GM23338 (cell line): ENCODE results near the gene PPP6R2. TPM values are rescaled to one million over a fixed set of nuclear protein-coding genes. Genes with fewer than 3 reads are reported as not detected.

ENCODE experiments used
- ATAC-seq: fragments of 200-7000 bp; cut with Tn5 transposase; 3 replicates; pipeline ENCODE4 v1.9.1; 2020
- DNase-seq: peaks from one replicate; pipeline ENCODE4 v3.0.0-alpha.2; 2015; ENCODE audit warnings: low spot score
- H2AFZ ChIP-seq: fragments of 200-600 bp; sonication (generic); 2 replicates; pipeline ENCODE4 v1.8.0; 2016; ENCODE audit warnings: antibody characterized with exemption, mild to moderate bottlenecking, moderate library complexity
- H3F3A ChIP-seq: fragments of 200-600 bp; sonication (generic); replicated peaks from 2 replicates; pipeline ENCODE4 v1.8.0; 2017; ENCODE audit warnings: antibody characterized with exemption, mixed run types, low read depth
- H3K27ac ChIP-seq: fragments of 200-600 bp; sonication (generic); 2 replicates; pipeline ENCODE4 v1.6.1; 2016; ENCODE audit warnings: low read depth
- H3K27me3 ChIP-seq: fragments of 200-600 bp; sonication (generic); 2 replicates; pipeline ENCODE4 v1.8.0; 2016; ENCODE audit warnings: mild to moderate bottlenecking, mixed run types, moderate library complexity; ENCODE audit not compliant: insufficient read depth
- H3K36me3 ChIP-seq: fragments of 200-600 bp; sonication (generic); 2 replicates; pipeline ENCODE4 v1.8.0; 2016; ENCODE audit warnings: mild to moderate bottlenecking; ENCODE audit not compliant: insufficient read depth
- H3K4me1 ChIP-seq: fragments of 200-600 bp; sonication (generic); 2 replicates; pipeline ENCODE4 v1.8.0; 2016; ENCODE audit warnings: mild to moderate bottlenecking, moderate library complexity; ENCODE audit not compliant: insufficient read depth
- H3K4me2 ChIP-seq: fragments of 200-600 bp; sonication (generic); 2 replicates; pipeline ENCODE4 v1.7.1; 2017; ENCODE audit warnings: mixed run types
- H3K4me3 ChIP-seq: fragments of 200-600 bp; sonication (generic); 2 replicates; pipeline ENCODE4 v1.6.1; 2016; ENCODE audit warnings: mixed run types
- H3K79me2 ChIP-seq: fragments of 200-600 bp; sonication (generic); replicated peaks from 2 replicates; pipeline ENCODE4 v1.8.0; 2017; ENCODE audit warnings: mild to moderate bottlenecking; ENCODE audit not compliant: insufficient read depth
- H3K9me2 ChIP-seq: fragments of 200-600 bp; sonication (generic); 2 replicates; pipeline ENCODE4 v1.8.0; 2017; ENCODE audit not compliant: insufficient read depth
- H4K20me1 ChIP-seq: fragments of 200-600 bp; sonication (generic); replicated peaks from 2 replicates; pipeline ENCODE4 v1.8.0; 2017; ENCODE audit warnings: mild to moderate bottlenecking; ENCODE audit not compliant: insufficient read depth
- H3K27ac Mint-ChIP-seq: 2 replicates; pipeline ENCODE4 v1.8.0; 2020; ENCODE audit warnings: inconsistent platforms, mild to moderate bottlenecking, moderate library complexity, mixed read lengths
- H3K27me3 Mint-ChIP-seq: 3 replicates; pipeline ENCODE4 v1.8.0; 2022; ENCODE audit warnings: low read depth, mild to moderate bottlenecking, moderate library complexity, mixed read lengths, inconsistent platforms; ENCODE audit not compliant: insufficient read depth, poor library complexity
- H3K36me3 Mint-ChIP-seq: 3 replicates; pipeline ENCODE4 v1.8.0; 2021; ENCODE audit warnings: low read depth, mild to moderate bottlenecking, inconsistent platforms, moderate library complexity, mixed read lengths
- H3K4me1 Mint-ChIP-seq: 3 replicates; pipeline ENCODE4 v1.8.0; 2020; ENCODE audit warnings: mild to moderate bottlenecking, inconsistent platforms, mixed read lengths
- H3K4me3 Mint-ChIP-seq: 3 replicates; pipeline ENCODE4 v1.8.0; 2021; ENCODE audit warnings: moderate library complexity, mild to moderate bottlenecking, inconsistent platforms, mixed read lengths
- H3K9me3 Mint-ChIP-seq: 3 replicates; pipeline ENCODE4 v1.8.0; 2020; ENCODE audit warnings: moderate library complexity, mild to moderate bottlenecking, inconsistent platforms, mixed read lengths
- CTCF ChIP-seq, 2 experiments: fragments of 200-600 bp in 1 of 2; sonication (generic) in 1 of 2; conservative IDR thresholded peaks; 2 replicates each; pipeline versions ENCODE4 v1.5.1 to v1.6.1; 2016 to 2017; ENCODE audit warnings: antibody characterized with exemption in 2 of 2, low read depth in 2 of 2, mild to moderate bottlenecking in 2 of 2, moderate library complexity in 1 of 2
- ETS1 ChIP-seq: IDR thresholded peaks from 2 replicates; pipeline ENCODE4 v1.6.1; 2016; ENCODE audit warnings: antibody characterized with exemption
- EZH2 ChIP-seq: fragments of 200-600 bp; sonication (generic); IDR thresholded peaks from one replicate; pipeline ENCODE4 v1.8.0; 2017; ENCODE audit warnings: antibody characterized with exemption, mild to moderate bottlenecking, low read depth; ENCODE audit not compliant: unreplicated experiment
- EZH2phosphoT487 ChIP-seq: fragments of 200-600 bp; sonication (generic); IDR thresholded peaks from one replicate; pipeline ENCODE4 v1.8.1; 2018; ENCODE audit warnings: antibody characterized with exemption; ENCODE audit not compliant: unreplicated experiment
- NANOG ChIP-seq: IDR thresholded peaks from 2 replicates; pipeline ENCODE4 v1.6.1; 2016; ENCODE audit warnings: antibody characterized with exemption, borderline replicate concordance
- POLR2AphosphoS5 ChIP-seq: IDR thresholded peaks from 2 replicates; pipeline ENCODE4 v1.6.1; 2016; ENCODE audit warnings: antibody characterized with exemption, low read depth
- ZNF462 ChIP-seq: fragments of 250-450 bp; sonication (Bioruptor Pico); IDR thresholded peaks from 2 replicates; pipeline ENCODE4 v1.5.0; 2020; ENCODE audit warnings: mild to moderate bottlenecking, moderate library complexity
- polyA plus RNA-seq: library from polyadenylated mRNA; unstranded; fragments of >200 nt; fragmentation: Nextera tagmentation; extraction: Ambion mirVana; gene quantifications from 2 replicates; pipeline ENCODE4 v1.2.1, GENCODE V29; 2016
- total RNA-seq: library from RNA; depleted of rRNA; stranded (reverse); fragments of >200 nt; shearing (Covaris generic); gene quantifications from 2 replicates; pipeline ENCODE4 v1.2.3, GENCODE V29; 2014

The PPP6R2 gene
- total and polyA plus RNA-seq, 2 experiments from 2014 or later = 11.9 to 45.8 TPM

- Histone ChIP-seq H3K79me2 (no peaks in the 10 kb centered on the region), H3K27ac (no peak overlapping the region), H3K4me3 (no peak overlapping the region), H3K4me1 (no peaks in the 10 kb centered on the region), H3K9me2 (no peaks in the 10 kb centered on the region), H3K36me3 (0 out of 2 replicates have a peak, but pooled peaks cover 7% of the 10 kb centered on the region), H2AFZ (no peak overlapping the region), H3F3A (no peaks in the 10 kb centered on the region), H3K27me3 (no peaks in the 10 kb centered on the region), H4K20me1 (no peaks in the 10 kb centered on the region; the same call in 1 of the 2 replicates), H3K4me2 (no peak overlapping the region)
- TF ChIP-seq EZH2phosphoT487 (no peak), ZNF462 (no peak), POLR2AphosphoS5 (no peak), CTCF (conservative IDR thresholded peaks at IDR 0.05; ENCODE audit: low read depth in 2 of 2) (no peak), ETS1 (no peak), EZH2 (no peak), NANOG (no peak)
- Mint-ChIP-seq H3K4me1 (no peaks in the 10 kb centered on the region), H3K9me3 (no peaks in the 10 kb centered on the region), H3K27ac (no peak overlapping the region), H3K36me3 (peaks cover 23% of the 10 kb centered on the region; the same call in 2 of the 3 replicates), H3K27me3 (no peaks in the 10 kb centered on the region), H3K4me3 (no peak overlapping the region)
- no peak for ATAC-seq
- no peak for DNase-seq
These were observed 71.5 kb downstream of the PPP6R2 start for GRCh38 chr22:50414476-50415248.
